GM21526 (cell line): ENCODE measurements around the gene LAIR1.
"Not testable (repeated sequence)": the region's sequence is repeated elsewhere in the genome, so short reads cannot be mapped to it uniquely, and the experiment has no call there.

Experiments used
- ATAC-seq: cut with Tn5 transposase; IDR thresholded peaks from one replicate; pipeline ENCODE4 v1.9.1; 2021; ENCODE audit warnings: moderate library complexity; ENCODE audit not compliant: unreplicated experiment, low FRiP score

LAIR1 gene

GRCh38 chr19:54379187-54379678, 14.5 kb upstream of the LAIR1 start:
- ATAC-seq, result no peak

GRCh38 chr19:54376610-54377285, 12.0 kb upstream of the LAIR1 start:
- no peak for ATAC-seq

- ATAC-seq, result not testable (repeated sequence)
These were observed 10.6 kb upstream of the LAIR1 start for GRCh38 chr19:54375181-54375938.

- no peak for ATAC-seq
These were observed 9.3 kb upstream of the LAIR1 start for GRCh38 chr19:54373781-54374631.

GRCh38 chr19:54371453-54371852, 6.7 kb upstream of the LAIR1 start:
- ATAC-seq, result not testable (repeated sequence)

GRCh38 chr19:54370434-54370796, 5.7 kb upstream of the LAIR1 start:
- ATAC-seq, result not testable (repeated sequence)

GRCh38 chr19:54369688-54370433, 5.1 kb upstream of the LAIR1 start:
- not testable (repeated sequence) for ATAC-seq

- no peak for ATAC-seq
These were observed 4.5 kb upstream of the LAIR1 start for GRCh38 chr19:54369082-54369687.

- no peak for ATAC-seq
These were observed 2.1 kb upstream of the LAIR1 start for GRCh38 chr19:54366811-54367210.

GRCh38 chr19:54365798-54366197, 1.1 kb upstream of the LAIR1 start:
- not testable (repeated sequence) for ATAC-seq

- not testable (repeated sequence) for ATAC-seq
These were observed 2.9 kb downstream of the LAIR1 start for GRCh38 chr19:54361680-54362422.

- ATAC-seq, result not testable (repeated sequence)
These were observed 5.4 kb downstream of the LAIR1 start for GRCh38 chr19:54359149-54359820.

- ATAC-seq, result no peak
These were observed 7.3 kb downstream of the LAIR1 start for GRCh38 chr19:54357381-54357780.

- no peak for ATAC-seq
These were observed 8.2 kb downstream of the LAIR1 start for GRCh38 chr19:54356444-54357056.

- ATAC-seq, result no peak
These were observed 9.1 kb downstream of the LAIR1 start for GRCh38 chr19:54355675-54356074.

- ATAC-seq, result no peak
These were observed 10.0 kb downstream of the LAIR1 start for GRCh38 chr19:54354761-54355160.

GRCh38 chr19:54352546-54352945, 12.2 kb downstream of the LAIR1 start:
- ATAC-seq, result no peak

- ATAC-seq, result no peak
These were observed 12.7 kb downstream of the LAIR1 start for GRCh38 chr19:54352041-54352440.
